C1 segment of cervical spinal cord (tissue), 14 donors: ENCODE measurements around the gene TP53RK.

Experiments
- DNase-seq, 14 donors: peaks; one replicate each; lab custom pipeline; 2025; lab: John Stamatoyannopoulos, UW

TP53RK gene

GRCh38 chr20:46689082-46689753, at the start of gene TP53RK:
TSS of gene TP53RK (minus strand) at chr20:46689444. CDS start at chr20:46689414, 30 bp downstream.
- peak; percentile 75 to 95 (median 92) for DNase-seq

- DNase-seq, result no peak
These were observed 46.2 kb upstream of the TP53RK start for GRCh38 chr20:46735436-46735835.

GRCh38 chr20:46731770-46732169, 42.5 kb upstream of the TP53RK start:
- no peak for DNase-seq

- DNase-seq, result no peak
These were observed 36.2 kb upstream of the TP53RK start for GRCh38 chr20:46725186-46726165.

- DNase-seq, result no peak
These were observed 35.2 kb upstream of the TP53RK start for GRCh38 chr20:46724343-46724959.

GRCh38 chr20:46723039-46723438, 33.8 kb upstream of the TP53RK start:
- DNase-seq, result no peak

GRCh38 chr20:46722450-46722849, 33.2 kb upstream of the TP53RK start:
- DNase-seq, result no peak

GRCh38 chr20:46721476-46721875, 32.2 kb upstream of the TP53RK start:
- no peak for DNase-seq

GRCh38 chr20:46720776-46721425, 31.7 kb upstream of the TP53RK start:
- DNase-seq, result no peak

- no peak for DNase-seq
These were observed 30.8 kb upstream of the TP53RK start for GRCh38 chr20:46720019-46720418.

- no peak for DNase-seq
These were observed 28.7 kb upstream of the TP53RK start for GRCh38 chr20:46717818-46718541.

- DNase-seq, result peak in 2 of 14 donors; percentile 5
These were observed 26.1 kb upstream of the TP53RK start for GRCh38 chr20:46715292-46715756.

GRCh38 chr20:46713957-46714834, 25.0 kb upstream of the TP53RK start:
- DNase-seq, result no peak

GRCh38 chr20:46712056-46712636, 22.9 kb upstream of the TP53RK start:
- no peak for DNase-seq

- no peak for DNase-seq
These were observed 21.1 kb upstream of the TP53RK start for GRCh38 chr20:46710153-46710913.

- peak in 5 of 14 donors; percentile 4 to 64 (median 20) for DNase-seq
These were observed 20.4 kb upstream of the TP53RK start, which contains the start of gene SLC2A10 for GRCh38 chr20:46709459-46710152. TSS of gene SLC2A10 (plus strand) at chr20:46709649. CDS start at chr20:46709737, 88 bp downstream.

GRCh38 chr20:46709055-46709458, 19.8 kb upstream of the TP53RK start:
- DNase-seq, result no peak
